ENCODE results near the gene PRTFDC1.

Gene PRTFDC1

GRCh38 chr10:24847112-24848070 lies 105.0 kb downstream of the PRTFDC1 start:
- H3K27me3 ChIP-seq (ENCODE audit: insufficient read depth, low read depth), result no peaks in the 10 kb centered on the region
- H3K4me2 ChIP-seq, result no peak overlapping the region
- TF ChIP-seq CTCF (conservative IDR thresholded peaks at IDR 0.05; ENCODE audit: low read depth, low read length), result no peak
- H3K4me1 ChIP-seq (ENCODE audit: low read depth, poor library complexity, severe bottlenecking), result no peaks in the 10 kb centered on the region
- no peak overlapping the region for H3K4me3 ChIP-seq (IDR thresholded peaks at IDR 0.05; ENCODE audit: insufficient read depth, low read depth, low read length)
- no peak overlapping the region for H3K27ac ChIP-seq
- no peak overlapping the region for H3K9ac ChIP-seq
- H2AFZ ChIP-seq (ENCODE audit: low read depth), result no peak overlapping the region
- no peaks in the 10 kb centered on the region for H4K20me1 ChIP-seq (ENCODE audit: insufficient read depth)
- no peaks in the 10 kb centered on the region for H3K79me2 ChIP-seq (ENCODE audit: insufficient read depth, low read depth)
- H3K36me3 ChIP-seq (ENCODE audit: insufficient read depth), result no peaks in the 10 kb centered on the region

GRCh38 chr10:24844742-24845141 lies 107.7 kb downstream of the PRTFDC1 start:
- no peaks in the 10 kb centered on the region for H3K27me3 ChIP-seq (ENCODE audit: insufficient read depth, low read depth)
- H3K4me2 ChIP-seq, result no peak overlapping the region
- no peaks in the 10 kb centered on the region for H3K36me3 ChIP-seq (ENCODE audit: insufficient read depth)
- TF ChIP-seq CTCF (conservative IDR thresholded peaks at IDR 0.05; ENCODE audit: low read depth, low read length), result no peak
- H3K4me1 ChIP-seq (ENCODE audit: low read depth, poor library complexity, severe bottlenecking), result no peaks in the 10 kb centered on the region
- no peaks in the 10 kb centered on the region for H4K20me1 ChIP-seq (ENCODE audit: insufficient read depth)
- H3K4me3 ChIP-seq (IDR thresholded peaks at IDR 0.05; ENCODE audit: insufficient read depth, low read depth, low read length), result no peak overlapping the region
- H3K79me2 ChIP-seq (ENCODE audit: insufficient read depth, low read depth), result no peaks in the 10 kb centered on the region
- no peak overlapping the region for H2AFZ ChIP-seq (ENCODE audit: low read depth)
- no peak overlapping the region for H3K9ac ChIP-seq
- H3K27ac ChIP-seq, result no peak overlapping the region

- no peak overlapping the region for H3K27ac ChIP-seq
- H4K20me1 ChIP-seq (ENCODE audit: insufficient read depth), result no peaks in the 10 kb centered on the region
- TF ChIP-seq CTCF (conservative IDR thresholded peaks at IDR 0.05; ENCODE audit: low read depth, low read length), result no peak
- H2AFZ ChIP-seq (ENCODE audit: low read depth), result no peak overlapping the region
- H3K4me3 ChIP-seq (IDR thresholded peaks at IDR 0.05; ENCODE audit: insufficient read depth, low read depth, low read length), result no peak overlapping the region
- H3K4me2 ChIP-seq, result no peak overlapping the region
- no peaks in the 10 kb centered on the region for H3K27me3 ChIP-seq (ENCODE audit: insufficient read depth, low read depth)
- H3K36me3 ChIP-seq (ENCODE audit: insufficient read depth), result no peaks in the 10 kb centered on the region
- no peaks in the 10 kb centered on the region for H3K79me2 ChIP-seq (ENCODE audit: insufficient read depth, low read depth)
- H3K9ac ChIP-seq, result no peak overlapping the region
- H3K4me1 ChIP-seq (ENCODE audit: low read depth, poor library complexity, severe bottlenecking), result no peaks in the 10 kb centered on the region
These were observed 109.2 kb downstream of the PRTFDC1 start for GRCh38 chr10:24843256-24843655.

- TF ChIP-seq CTCF (conservative IDR thresholded peaks at IDR 0.05; ENCODE audit: low read depth, low read length), result no peak
- H3K27me3 ChIP-seq (ENCODE audit: insufficient read depth, low read depth), result no peaks in the 10 kb centered on the region
- no peaks in the 10 kb centered on the region for H3K4me1 ChIP-seq (ENCODE audit: low read depth, poor library complexity, severe bottlenecking)
- H3K4me2 ChIP-seq, result no peak overlapping the region
- H3K4me3 ChIP-seq (IDR thresholded peaks at IDR 0.05; ENCODE audit: insufficient read depth, low read depth, low read length), result no peak overlapping the region
- H3K79me2 ChIP-seq (ENCODE audit: insufficient read depth, low read depth), result no peaks in the 10 kb centered on the region
- H3K9ac ChIP-seq, result no peak overlapping the region
- H4K20me1 ChIP-seq (ENCODE audit: insufficient read depth), result no peaks in the 10 kb centered on the region
- H2AFZ ChIP-seq (ENCODE audit: low read depth), result no peak overlapping the region
- no peaks in the 10 kb centered on the region for H3K36me3 ChIP-seq (ENCODE audit: insufficient read depth)
- no peak overlapping the region for H3K27ac ChIP-seq
These were observed 109.5 kb downstream of the PRTFDC1 start for GRCh38 chr10:24842856-24843255.

Measured in KMS-11 (cell line).